GM23338 (cell line): ENCODE data around the gene MEGF10. TPM values are rescaled to one million over a fixed set of nuclear protein-coding genes. Genes with fewer than 3 reads are reported as not detected.

Source experiments
- ATAC-seq: fragments of 200-7000 bp; cut with Tn5 transposase; 3 replicates; pipeline ENCODE4 v1.9.1; 2020
- DNase-seq: peaks from one replicate; pipeline ENCODE4 v3.0.0-alpha.2; 2015; ENCODE audit warnings: low spot score
- H2AFZ ChIP-seq: fragments of 200-600 bp; sonication (generic); 2 replicates; pipeline ENCODE4 v1.8.0; 2016; ENCODE audit warnings: antibody characterized with exemption, mild to moderate bottlenecking, moderate library complexity
- H3F3A ChIP-seq: fragments of 200-600 bp; sonication (generic); replicated peaks from 2 replicates; pipeline ENCODE4 v1.8.0; 2017; ENCODE audit warnings: antibody characterized with exemption, mixed run types, low read depth
- H3K27ac ChIP-seq: fragments of 200-600 bp; sonication (generic); 2 replicates; pipeline ENCODE4 v1.6.1; 2016; ENCODE audit warnings: low read depth
- H3K27me3 ChIP-seq: fragments of 200-600 bp; sonication (generic); 2 replicates; pipeline ENCODE4 v1.8.0; 2016; ENCODE audit warnings: mild to moderate bottlenecking, mixed run types, moderate library complexity; ENCODE audit not compliant: insufficient read depth
- H3K36me3 ChIP-seq: fragments of 200-600 bp; sonication (generic); 2 replicates; pipeline ENCODE4 v1.8.0; 2016; ENCODE audit warnings: mild to moderate bottlenecking; ENCODE audit not compliant: insufficient read depth
- H3K4me1 ChIP-seq: fragments of 200-600 bp; sonication (generic); 2 replicates; pipeline ENCODE4 v1.8.0; 2016; ENCODE audit warnings: mild to moderate bottlenecking, moderate library complexity; ENCODE audit not compliant: insufficient read depth
- H3K4me2 ChIP-seq: fragments of 200-600 bp; sonication (generic); 2 replicates; pipeline ENCODE4 v1.7.1; 2017; ENCODE audit warnings: mixed run types
- H3K4me3 ChIP-seq: fragments of 200-600 bp; sonication (generic); 2 replicates; pipeline ENCODE4 v1.6.1; 2016; ENCODE audit warnings: mixed run types
- H3K79me2 ChIP-seq: fragments of 200-600 bp; sonication (generic); replicated peaks from 2 replicates; pipeline ENCODE4 v1.8.0; 2017; ENCODE audit warnings: mild to moderate bottlenecking; ENCODE audit not compliant: insufficient read depth
- H3K9me2 ChIP-seq: fragments of 200-600 bp; sonication (generic); 2 replicates; pipeline ENCODE4 v1.8.0; 2017; ENCODE audit not compliant: insufficient read depth
- H4K20me1 ChIP-seq: fragments of 200-600 bp; sonication (generic); replicated peaks from 2 replicates; pipeline ENCODE4 v1.8.0; 2017; ENCODE audit warnings: mild to moderate bottlenecking; ENCODE audit not compliant: insufficient read depth
- H3K27ac Mint-ChIP-seq: 2 replicates; pipeline ENCODE4 v1.8.0; 2020; ENCODE audit warnings: inconsistent platforms, mild to moderate bottlenecking, moderate library complexity, mixed read lengths
- H3K27me3 Mint-ChIP-seq: 3 replicates; pipeline ENCODE4 v1.8.0; 2022; ENCODE audit warnings: low read depth, mild to moderate bottlenecking, moderate library complexity, mixed read lengths, inconsistent platforms; ENCODE audit not compliant: insufficient read depth, poor library complexity
- H3K36me3 Mint-ChIP-seq: 3 replicates; pipeline ENCODE4 v1.8.0; 2021; ENCODE audit warnings: low read depth, mild to moderate bottlenecking, inconsistent platforms, moderate library complexity, mixed read lengths
- H3K4me1 Mint-ChIP-seq: 3 replicates; pipeline ENCODE4 v1.8.0; 2020; ENCODE audit warnings: mild to moderate bottlenecking, inconsistent platforms, mixed read lengths
- H3K4me3 Mint-ChIP-seq: 3 replicates; pipeline ENCODE4 v1.8.0; 2021; ENCODE audit warnings: moderate library complexity, mild to moderate bottlenecking, inconsistent platforms, mixed read lengths
- H3K9me3 Mint-ChIP-seq: 3 replicates; pipeline ENCODE4 v1.8.0; 2020; ENCODE audit warnings: moderate library complexity, mild to moderate bottlenecking, inconsistent platforms, mixed read lengths
- EZH2phosphoT487 ChIP-seq: fragments of 200-600 bp; sonication (generic); IDR thresholded peaks from one replicate; pipeline ENCODE4 v1.8.1; 2018; ENCODE audit warnings: antibody characterized with exemption; ENCODE audit not compliant: unreplicated experiment
- JUNB ChIP-seq: IDR thresholded peaks from one replicate; pipeline ENCODE4 v1.6.1; 2016; ENCODE audit warnings: antibody characterized with exemption; ENCODE audit not compliant: unreplicated experiment
- STAT1 ChIP-seq: IDR thresholded peaks from one replicate; pipeline ENCODE4 v1.6.1; 2016; ENCODE audit warnings: antibody characterized with exemption; ENCODE audit not compliant: unreplicated experiment
- ZNF462 ChIP-seq: fragments of 250-450 bp; sonication (Bioruptor Pico); IDR thresholded peaks from 2 replicates; pipeline ENCODE4 v1.5.0; 2020; ENCODE audit warnings: mild to moderate bottlenecking, moderate library complexity
- polyA plus RNA-seq: library from polyadenylated mRNA; unstranded; fragments of >200 nt; fragmentation: Nextera tagmentation; extraction: Ambion mirVana; gene quantifications from 2 replicates; pipeline ENCODE4 v1.2.1, GENCODE V29; 2016
- total RNA-seq: library from RNA; depleted of rRNA; stranded (reverse); fragments of >200 nt; shearing (Covaris generic); gene quantifications from 2 replicates; pipeline ENCODE4 v1.2.3, GENCODE V29; 2014
- TF ChIP-seq, protein P1 (sequence below), 2 experiments: fragments of 200-600 bp in 1 of 2; sonication (generic) in 1 of 2; conservative IDR thresholded peaks; 2 replicates each; pipeline versions ENCODE4 v1.5.1 to v1.6.1; 2016 to 2017; ENCODE audit warnings: antibody characterized with exemption in 2 of 2, low read depth in 2 of 2, mild to moderate bottlenecking in 2 of 2, moderate library complexity in 1 of 2

MEGF10 gene
- total and polyA plus RNA-seq, 2 experiments from 2014 or later, result 4.5 to 28.3 TPM

GRCh38 chr5:127254729-127255284 lies 35.8 kb upstream of the MEGF10 start:
- Mint-ChIP-seq H3K4me3 (no peak overlapping the region), H3K4me1 (peaks cover 2% of the 10 kb centered on the region; the same call in 1 of the 3 replicates), H3K27me3 (no peaks in the 10 kb centered on the region), H3K36me3 (peaks cover 18% of the 10 kb centered on the region), H3K27ac (no peak overlapping the region), H3K9me3 (peaks cover 26% of the 10 kb centered on the region)
- no peaks in the 10 kb centered on the region for H3K79me2 ChIP-seq
- TF ChIP-seq STAT1 (no peak), EZH2phosphoT487 (no peak)
- TF ChIP-seq, protein P1, sequence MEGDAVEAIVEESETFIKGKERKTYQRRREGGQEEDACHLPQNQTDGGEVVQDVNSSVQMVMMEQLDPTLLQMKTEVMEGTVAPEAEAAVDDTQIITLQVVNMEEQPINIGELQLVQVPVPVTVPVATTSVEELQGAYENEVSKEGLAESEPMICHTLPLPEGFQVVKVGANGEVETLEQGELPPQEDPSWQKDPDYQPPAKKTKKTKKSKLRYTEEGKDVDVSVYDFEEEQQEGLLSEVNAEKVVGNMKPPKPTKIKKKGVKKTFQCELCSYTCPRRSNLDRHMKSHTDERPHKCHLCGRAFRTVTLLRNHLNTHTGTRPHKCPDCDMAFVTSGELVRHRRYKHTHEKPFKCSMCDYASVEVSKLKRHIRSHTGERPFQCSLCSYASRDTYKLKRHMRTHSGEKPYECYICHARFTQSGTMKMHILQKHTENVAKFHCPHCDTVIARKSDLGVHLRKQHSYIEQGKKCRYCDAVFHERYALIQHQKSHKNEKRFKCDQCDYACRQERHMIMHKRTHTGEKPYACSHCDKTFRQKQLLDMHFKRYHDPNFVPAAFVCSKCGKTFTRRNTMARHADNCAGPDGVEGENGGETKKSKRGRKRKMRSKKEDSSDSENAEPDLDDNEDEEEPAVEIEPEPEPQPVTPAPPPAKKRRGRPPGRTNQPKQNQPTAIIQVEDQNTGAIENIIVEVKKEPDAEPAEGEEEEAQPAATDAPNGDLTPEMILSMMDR (conservative IDR thresholded peaks at IDR 0.05; ENCODE audit: low read depth in 2 of 2), result no peak
- ATAC-seq, result no peak
- H3K36me3 ChIP-seq, result 0 out of 2 replicates have a peak, but pooled peaks cover 5% of the 10 kb centered on the region
- H3K4me2 ChIP-seq, result no peak overlapping the region
- H3K4me1 ChIP-seq, result no peaks in the 10 kb centered on the region
- H3K27me3 ChIP-seq, result no peaks in the 10 kb centered on the region
- H3K27ac ChIP-seq, result no peak overlapping the region
- no peaks in the 10 kb centered on the region for H4K20me1 ChIP-seq
- no peak overlapping the region for H3K4me3 ChIP-seq
- no peak overlapping the region for H2AFZ ChIP-seq
- H3K9me2 ChIP-seq, result no peaks in the 10 kb centered on the region
- H3F3A ChIP-seq, result no peaks in the 10 kb centered on the region
- DNase-seq, result no peak

- Mint-ChIP-seq H3K9me3 (peaks cover 26% of the 10 kb centered on the region), H3K27ac (peak overlapping the region; percentile 77; the same call in 1 of the 2 replicates)
- H3K36me3 ChIP-seq, result 0 out of 2 replicates have a peak, but pooled peaks cover 5% of the 10 kb centered on the region
Measured at GRCh38 chr5:127256886-127257597, 33.6 kb upstream of the MEGF10 start.

More at GRCh38 chr5:127256886-127257597, 33.6 kb upstream of the MEGF10 start:
- Mint-ChIP-seq H3K36me3 (peaks cover 18% of the 10 kb centered on the region), H3K4me1 (peaks cover 2% of the 10 kb centered on the region; the same call in 1 of the 3 replicates), H3K4me3 (no peak overlapping the region), H3K27me3 (no peaks in the 10 kb centered on the region)
- peak overlapping the region; percentile 33; the same call in 1 of the 2 replicates for H3K27ac ChIP-seq
- H3K9me2 ChIP-seq, result no peaks in the 10 kb centered on the region
- H3F3A ChIP-seq, result no peaks in the 10 kb centered on the region
- ATAC-seq, result peak; percentile 81
- no peaks in the 10 kb centered on the region for H3K79me2 ChIP-seq
- H3K4me2 ChIP-seq, result no peak overlapping the region
- no peaks in the 10 kb centered on the region for H4K20me1 ChIP-seq
- TF ChIP-seq EZH2phosphoT487 (no peak), JUNB (no peak), ZNF462 (CRISPR knock-in tag) (peak; percentile 75)
- TF ChIP-seq, protein P1 (conservative IDR thresholded peaks at IDR 0.05; ENCODE audit: low read depth in 2 of 2), result no peak
- H3K4me3 ChIP-seq, result no peak overlapping the region
- peak; percentile 45 for DNase-seq
- H3K27me3 ChIP-seq, result no peaks in the 10 kb centered on the region
- no peaks in the 10 kb centered on the region for H3K4me1 ChIP-seq
- no peak overlapping the region for H2AFZ ChIP-seq
